GM19099 (cell line): ENCODE data around the gene ZBTB22.

Experiments
- POLR2A ChIP-seq: IDR thresholded peaks from 3 replicates; pipeline ENCODE4 v1.6.1; 2011; ENCODE audit warnings: low read depth; ENCODE audit not compliant: insufficient read length; ENCODE audit errors: extremely low read depth

The ZBTB22 gene

GRCh38 chr6:33321227-33321626, 3.7 kb upstream of the ZBTB22 start:
- no peak for TF ChIP-seq POLR2A

GRCh38 chr6:33320315-33321181, 3.0 kb upstream of the ZBTB22 start:
- no peak for TF ChIP-seq POLR2A

DNA sequence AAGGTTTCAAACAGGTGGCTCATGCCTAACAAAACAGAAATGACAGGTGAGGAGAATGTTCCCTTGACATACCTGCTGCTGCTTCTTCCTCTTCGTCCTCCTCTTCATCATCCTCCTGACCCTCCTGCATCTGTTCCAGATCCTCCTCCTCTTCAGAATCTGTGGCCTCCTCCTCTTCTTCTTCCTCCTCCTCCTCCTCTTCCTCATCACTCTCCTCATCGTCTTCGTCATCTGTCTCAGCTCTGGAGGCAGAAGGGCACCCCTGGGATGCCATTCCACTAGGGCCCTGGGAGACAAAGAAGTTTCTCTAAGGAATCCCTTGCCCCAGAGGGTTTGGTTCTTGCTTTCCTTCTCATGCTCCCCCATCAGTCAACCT, 2.4 kb upstream of the ZBTB22 start:
- TF ChIP-seq POLR2A: no peak

GRCh38 chr6:33318426-33319073, 1.0 kb upstream of the ZBTB22 start:
- no peak for TF ChIP-seq POLR2A

DNA sequence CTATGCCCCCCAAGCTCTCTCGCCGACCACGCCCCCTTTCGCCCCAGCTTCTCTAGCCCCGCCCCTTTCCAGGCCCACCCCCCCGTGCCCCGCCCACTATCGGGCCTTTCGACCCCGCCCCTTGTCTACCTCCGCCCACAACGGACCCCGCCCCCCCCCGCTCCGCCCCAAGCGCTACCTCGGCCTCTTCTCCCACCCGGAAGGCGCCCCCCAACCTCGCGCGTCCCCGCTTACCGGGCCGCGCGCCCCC, 200 bp downstream of the ZBTB22 start:
- no peak for TF ChIP-seq POLR2A

GRCh38 chr6:33316603-33317418, 733 bp downstream of the ZBTB22 start:
- no peak for TF ChIP-seq POLR2A

- TF ChIP-seq POLR2A: no peak
Measured at GRCh38 chr6:33315793-33316602, 1.5 kb downstream of the ZBTB22 start.

DNA sequence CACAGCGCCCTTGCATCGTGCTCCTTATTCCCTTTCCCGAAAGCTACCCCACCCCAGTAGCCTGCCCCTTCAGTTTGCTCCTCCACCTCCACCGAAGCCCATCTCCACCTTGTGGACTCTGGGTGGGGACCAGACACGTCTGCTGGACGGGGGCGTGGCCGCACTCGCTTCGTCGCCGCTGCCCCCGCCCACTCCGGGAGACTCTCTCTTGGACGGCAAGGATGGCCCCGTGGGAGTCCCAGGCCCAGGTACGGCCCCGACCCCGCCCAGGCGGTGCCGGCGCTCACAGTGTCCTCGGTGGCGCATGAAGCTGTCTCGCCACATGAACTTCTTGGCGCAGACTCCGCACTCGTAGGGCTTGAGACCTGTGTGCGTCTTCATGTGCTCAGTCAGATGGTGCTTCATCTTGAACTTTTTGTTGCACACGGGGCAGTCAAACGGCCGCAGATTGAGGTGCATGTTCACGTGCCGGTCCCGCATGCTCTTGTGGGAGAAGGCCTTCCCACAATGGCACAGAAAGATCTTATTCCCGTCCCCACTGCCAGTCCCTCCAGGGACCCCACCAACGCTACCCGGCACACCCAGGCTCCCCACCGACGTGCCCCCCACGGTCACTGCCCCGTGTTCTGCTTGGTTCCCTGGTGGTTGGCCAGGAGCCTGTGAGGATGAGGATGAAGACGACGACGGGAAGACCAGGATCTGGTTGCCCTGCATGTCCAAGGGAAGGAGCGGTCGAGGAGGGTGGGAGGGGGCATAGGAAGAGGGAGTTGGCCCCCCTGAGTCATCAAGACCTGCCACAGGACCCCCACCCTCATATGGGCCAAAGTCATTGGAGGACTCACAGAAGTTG, 2.4 kb downstream of the ZBTB22 start:
- no peak for TF ChIP-seq POLR2A

DNA sequence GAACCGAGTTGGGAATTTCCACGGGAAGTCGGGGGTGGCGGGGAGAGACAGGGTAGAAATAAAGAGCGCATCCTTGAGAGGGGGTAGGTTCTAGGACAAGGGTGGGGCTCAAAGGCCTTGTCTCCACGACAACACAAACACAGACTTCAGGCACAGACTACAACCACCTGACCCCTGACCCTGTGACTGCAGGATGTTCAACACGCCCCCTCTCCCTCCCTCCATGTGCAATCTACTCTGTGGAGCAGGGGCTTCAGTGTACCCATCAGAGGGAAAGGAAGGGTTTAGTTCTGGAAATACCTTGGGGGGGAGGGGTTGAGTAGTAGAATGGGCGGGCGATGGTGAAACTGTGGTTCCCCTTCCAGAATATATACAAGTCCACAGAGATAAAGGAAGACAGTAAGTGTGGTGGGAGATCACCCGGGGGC, 3.0 kb downstream of the ZBTB22 start:
- TF ChIP-seq POLR2A: no peak

DNA sequence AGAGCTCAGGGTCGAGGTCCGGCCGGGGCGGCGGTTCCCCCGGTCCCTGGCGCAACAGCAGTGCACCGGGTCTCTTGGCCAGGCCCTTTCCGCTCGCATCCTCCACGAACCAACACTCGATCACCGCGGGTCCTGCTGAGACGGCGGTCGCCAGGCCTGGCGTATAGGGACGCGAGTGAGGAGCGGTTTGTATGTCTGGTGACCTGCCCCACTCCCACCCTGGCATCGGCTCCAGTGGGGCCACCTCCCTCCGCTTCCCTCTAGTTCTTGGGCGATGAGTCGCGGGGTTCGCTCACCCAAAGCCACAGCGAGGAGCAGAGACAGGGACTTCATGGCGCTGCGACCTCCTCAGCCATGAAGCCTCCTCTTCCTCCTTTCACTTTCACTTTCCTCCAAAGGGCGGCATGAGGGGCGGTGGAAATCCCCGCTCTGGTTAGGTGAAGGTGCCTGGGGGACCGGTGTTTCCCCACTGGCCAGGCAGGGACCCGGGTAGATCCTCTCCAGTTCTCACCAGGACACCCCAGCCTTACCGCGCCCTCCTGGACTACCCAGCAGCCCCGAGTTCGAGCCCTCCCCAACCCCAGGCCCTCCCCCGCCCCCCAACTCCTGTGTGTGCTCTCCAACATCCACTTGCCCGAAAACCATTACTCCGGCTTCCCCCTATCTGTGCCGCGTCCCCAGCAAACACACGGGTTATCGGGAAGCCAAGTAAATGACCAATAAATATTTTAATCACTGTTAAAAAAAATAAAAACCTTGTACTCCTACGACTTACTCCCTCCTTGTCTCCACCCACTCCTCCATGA, 3.6 kb downstream of the ZBTB22 start, which contains the start of gene TAPBP:
Gene TAPBP, minus strand, starts transcription at position 370 of the 806 bp plus-strand sequence. Its CDS starts 37 bp downstream, at position 333.
- TF ChIP-seq POLR2A: peak; percentile 76

GRCh38 chr6:33313105-33313708, 4.3 kb downstream of the ZBTB22 start:
- peak; percentile 3 for TF ChIP-seq POLR2A

DNA sequence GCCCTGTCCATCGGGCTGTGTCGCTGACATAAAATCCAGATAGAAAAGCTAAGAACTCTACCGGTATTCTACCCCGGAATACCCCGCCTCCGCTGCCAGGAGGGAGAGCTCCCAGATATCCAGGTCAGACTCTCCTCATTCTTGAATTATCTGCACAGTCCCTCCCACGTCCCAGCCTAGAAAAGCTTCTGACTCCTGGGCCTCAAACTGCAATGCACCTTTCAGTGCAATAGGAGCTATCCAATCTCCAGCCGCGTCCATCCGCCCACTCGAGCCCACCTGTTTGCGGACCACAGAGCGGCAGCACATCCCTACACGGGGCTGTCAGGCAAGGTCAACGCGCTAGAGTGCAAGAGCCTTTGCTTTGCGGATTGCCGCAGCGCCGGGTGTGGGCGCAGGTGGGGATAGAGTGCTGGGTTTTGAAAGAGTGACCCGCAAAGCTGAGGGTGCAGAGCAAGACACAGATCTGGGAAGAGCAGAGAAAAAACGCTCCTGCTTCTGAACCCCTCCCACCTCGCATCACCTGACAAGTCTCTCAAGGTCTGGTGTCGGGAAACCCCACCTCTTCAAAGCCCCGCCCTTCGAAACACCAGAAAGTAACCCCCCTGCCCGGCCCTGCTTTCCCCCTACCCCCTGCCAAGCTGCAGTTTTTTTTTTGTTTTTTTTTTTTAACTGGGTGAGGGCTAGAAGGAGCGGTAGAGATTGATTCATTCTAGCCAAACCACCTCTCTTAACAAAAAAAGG, 5.0 kb downstream of the ZBTB22 start:
- peak; percentile 19 for TF ChIP-seq POLR2A

DNA sequence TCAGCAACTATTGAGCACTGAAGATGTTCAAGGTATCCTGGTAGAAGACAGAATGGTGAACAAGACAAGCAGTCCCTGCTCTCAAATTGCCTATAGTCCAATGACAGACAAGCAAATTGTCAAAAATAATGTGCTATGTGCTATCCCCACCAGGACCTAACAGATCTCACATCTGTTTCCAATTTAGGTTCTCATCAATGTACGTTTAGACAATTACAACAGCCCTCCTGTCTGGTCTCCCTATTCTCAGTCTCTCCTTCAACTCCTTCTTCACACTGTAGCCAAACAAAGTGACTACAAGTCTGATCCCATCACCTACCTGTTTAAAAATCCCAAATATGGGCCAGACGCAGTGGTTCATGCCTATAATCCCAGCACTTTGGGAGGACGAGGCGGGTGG, 11.2 kb downstream of the ZBTB22 start:
- TF ChIP-seq POLR2A: no peak

GRCh38 chr6:33305052-33305451, 12.5 kb downstream of the ZBTB22 start:
- no peak for TF ChIP-seq POLR2A
